ENCODE results near the gene FBXW7.

Gene FBXW7

GRCh38 chr4:152509595-152510225 lies 26.2 kb downstream of the FBXW7 start:
- no peak for DNase-seq

GRCh38 chr4:152508818-152509217 lies 27.1 kb downstream of the FBXW7 start:
- DNase-seq, result no peak

- DNase-seq, result no peak
Measured at GRCh38 chr4:152508386-152508785, 27.5 kb downstream of the FBXW7 start.

GRCh38 chr4:152503653-152504290 lies 32.1 kb downstream of the FBXW7 start:
- no peak for DNase-seq

- no peak for DNase-seq
Measured at GRCh38 chr4:152501846-152502536, 33.9 kb downstream of the FBXW7 start.

GRCh38 chr4:152500800-152501434 lies 35.0 kb downstream of the FBXW7 start:
- DNase-seq, result peak; percentile 4 to 45

GRCh38 chr4:152500275-152500674 lies 35.6 kb downstream of the FBXW7 start:
- no peak for DNase-seq

GRCh38 chr4:152499344-152499743 lies 36.5 kb downstream of the FBXW7 start:
- DNase-seq, result no peak

- DNase-seq, result no peak
Measured at GRCh38 chr4:152494020-152494419, 41.9 kb downstream of the FBXW7 start.

GRCh38 chr4:152488246-152488645 lies 47.6 kb downstream of the FBXW7 start:
- no peak for DNase-seq

- DNase-seq, result no peak
Measured at GRCh38 chr4:152486429-152487389, 49.2 kb downstream of the FBXW7 start.

GRCh38 chr4:152485726-152486276 lies 50.1 kb downstream of the FBXW7 start:
- no peak for DNase-seq

- DNase-seq, result no peak
Measured at GRCh38 chr4:152482211-152482610, 53.7 kb downstream of the FBXW7 start.

GRCh38 chr4:152480901-152481300 lies 55.0 kb downstream of the FBXW7 start:
- DNase-seq, result no peak

- no peak for DNase-seq
Measured at GRCh38 chr4:152480326-152480725, 55.6 kb downstream of the FBXW7 start.

GRCh38 chr4:152479428-152480026 lies 56.4 kb downstream of the FBXW7 start:
- no peak for DNase-seq

- DNase-seq, result no peak
Measured at GRCh38 chr4:152478461-152479237, 57.2 kb downstream of the FBXW7 start.

- DNase-seq, result no peak
Measured at GRCh38 chr4:152476796-152477195, 59.1 kb downstream of the FBXW7 start.

GRCh38 chr4:152471251-152471792 lies 64.6 kb downstream of the FBXW7 start:
- DNase-seq, result no peak

- no peak for DNase-seq
Measured at GRCh38 chr4:152468408-152468807, 67.5 kb downstream of the FBXW7 start.

GRCh38 chr4:152467101-152467500 lies 68.8 kb downstream of the FBXW7 start:
- DNase-seq, result no peak

Data from SW 1271 (cell line).